A549 (cell line): ENCODE results near the gene SFTPB. TPM values are rescaled to one million over a fixed set of nuclear protein-coding genes. Genes with fewer than 3 reads are reported as not detected.

Source experiments
- ATAC-seq, 2 experiments: fragments of 200-7000 bp in 1 of 2; fragments of >200 bp in 1 of 2; cut with Nextera tagmentation in 1 of 2; cut with Tn5 transposase in 1 of 2; 3 replicates each; pipeline versions ENCODE4 v1.8.0 to v1.9.1; 2018 to 2020; ENCODE audit warnings: mild to moderate bottlenecking in 1 of 2, moderate library complexity in 1 of 2
- CTCF ChIA-PET: fragments of 300-600 bp; sonication (Branson Sonifier 250); formaldehyde crosslinking; extraction: SDS; loops from one replicate; lab custom pipeline; 2021; ENCODE audit warnings: antibody characterized with exemption, inconsistent platforms; lab: Yijun Ruan, JAX
- POLR2A ChIA-PET: fragments of 350-600 bp; formaldehyde crosslinking; extraction: SDS; loops from one replicate; lab custom pipeline; 2021; ENCODE audit warnings: antibody characterized with exemption, inconsistent platforms; lab: Yijun Ruan, JAX
- DNase-seq, 2 experiments: peaks; one replicate each; pipeline versions ENCODE4 v3.0.0 to v3.0.0-alpha.2; 2011 to 2016; ENCODE audit warnings: low read depth in 1 of 2, low spot score in 1 of 2
- FAIRE-seq: peaks from 2 replicates; lab custom pipeline; 2011; peaks lifted over from hg19 to GRCh38; lab: Jason Lieb, UNC
- H3K27ac ChIP-seq, 2 experiments: fragments of >200 bp; sonication (Bioruptor Twin); formaldehyde crosslinking; 3 replicates each; pipeline ENCODE4 v1.5.1; 2016 to 2017
- H3K4me1 ChIP-seq: fragments of >200 bp; sonication (Bioruptor Twin); formaldehyde crosslinking; 3 replicates; pipeline ENCODE4 v1.6.1; 2016
- H3K4me2 ChIP-seq: fragments of >200 bp; sonication (Bioruptor Twin); formaldehyde crosslinking; 3 replicates; pipeline ENCODE4 v1.6.1; 2016
- H3K4me3 ChIP-seq: fragments of >200 bp; sonication (Bioruptor Twin); formaldehyde crosslinking; 3 replicates; pipeline ENCODE4 v1.5.1; 2016
- H3K9me3 ChIP-seq: fragments of >200 bp; sonication (Bioruptor Twin); formaldehyde crosslinking; 3 replicates; pipeline ENCODE4 v1.6.1; 2016
- CBX2 ChIP-seq: fragments of 200-600 bp; sonication (generic); IDR thresholded peaks from 2 replicates; pipeline ENCODE4 v1.6.1; 2016; ENCODE audit warnings: low read depth, mild to moderate bottlenecking, borderline replicate concordance
- CBX8 ChIP-seq: fragments of 200-600 bp; sonication (generic); IDR thresholded peaks from 2 replicates; pipeline ENCODE4 v1.6.1; 2016
- CEBPB ChIP-seq, 2 experiments: fragments of >200 bp in 1 of 2; sonication (Bioruptor Twin) in 1 of 2; formaldehyde crosslinking in 1 of 2; IDR thresholded peaks; 2 replicates each; pipeline ENCODE4 v1.6.1; 2012 to 2016
- CHD2 ChIP-seq: fragments of 150-350 bp; IDR thresholded peaks from 2 replicates; pipeline ENCODE4 v1.6.1; 2014; ENCODE audit warnings: low read length; ENCODE audit not compliant: partially characterized antibody
- CHD4 ChIP-seq: fragments of 200-600 bp; sonication (generic); IDR thresholded peaks from 2 replicates; pipeline ENCODE4 v1.6.1; 2016; ENCODE audit warnings: antibody characterized with exemption, mild to moderate bottlenecking, borderline replicate concordance
- EHMT2 ChIP-seq: fragments of 200-600 bp; sonication (generic); IDR thresholded peaks from 2 replicates; pipeline ENCODE4 v1.6.1; 2016; ENCODE audit warnings: antibody characterized with exemption, low read depth, mild to moderate bottlenecking, moderate library complexity
- FOXS1 ChIP-seq: fragments of 250-450 bp; sonication (Bioruptor Pico); IDR thresholded peaks from 2 replicates; pipeline ENCODE4 v1.5.0; 2020; ENCODE audit warnings: mild to moderate bottlenecking, moderate library complexity
- GATA3 ChIP-seq: IDR thresholded peaks from 2 replicates; pipeline ENCODE4 v1.6.1; 2012; ENCODE audit warnings: borderline replicate concordance
- HDAC2 ChIP-seq: fragments of 200-600 bp; sonication (generic); IDR thresholded peaks from 2 replicates; pipeline ENCODE4 v1.6.1; 2016
- HOXA7 ChIP-seq: fragments of 250-450 bp; sonication (Bioruptor Pico); IDR thresholded peaks from 2 replicates; pipeline ENCODE4 v1.5.0; 2020; ENCODE audit warnings: mild to moderate bottlenecking, moderate library complexity
- HOXB5 ChIP-seq: fragments of 250-450 bp; sonication (Bioruptor Pico); IDR thresholded peaks from 2 replicates; pipeline ENCODE4 v1.5.0; 2020; ENCODE audit warnings: mild to moderate bottlenecking, moderate library complexity
- JUN ChIP-seq, 2 experiments: fragments of >200 bp; sonication (Bioruptor Twin); formaldehyde crosslinking; IDR thresholded peaks; 2 replicates in 1 of 2; 3 replicates in 1 of 2; pipeline ENCODE4 v1.6.1; 2016 to 2017
- KDM1A ChIP-seq: fragments of 200-600 bp; sonication (generic); IDR thresholded peaks from 2 replicates; pipeline ENCODE4 v1.6.1; 2016; ENCODE audit warnings: low read depth, mild to moderate bottlenecking
- KDM5A ChIP-seq: fragments of 200-600 bp; sonication (generic); IDR thresholded peaks from 2 replicates; pipeline ENCODE4 v1.6.1; 2016; ENCODE audit warnings: antibody characterized with exemption, mild to moderate bottlenecking
- MAFK ChIP-seq: fragments of 450-650 bp; IDR thresholded peaks from 2 replicates; pipeline ENCODE4 v1.6.1; 2014; ENCODE audit not compliant: partially characterized antibody
- NFE2L2 ChIP-seq: fragments of 150-350 bp; conservative IDR thresholded peaks from 2 replicates; pipeline ENCODE4 v1.6.1; 2014; ENCODE audit warnings: low read length
- NPAS2 ChIP-seq: fragments of 250-450 bp; sonication (Bioruptor Pico); IDR thresholded peaks from 2 replicates; pipeline ENCODE4 v1.8.0; 2022; ENCODE audit warnings: mild to moderate bottlenecking, moderate library complexity, borderline replicate concordance
- NR3C1 ChIP-seq: fragments of >200 bp; sonication (Bioruptor Twin); formaldehyde crosslinking; IDR thresholded peaks from 3 replicates; pipeline ENCODE4 v1.6.1; 2017
- POLR2A ChIP-seq: IDR thresholded peaks from 2 replicates; pipeline ENCODE4 v1.6.1; 2012; ENCODE audit warnings: mild to moderate bottlenecking, low read length
- RCOR1 ChIP-seq: fragments of 150-350 bp; IDR thresholded peaks from 2 replicates; pipeline ENCODE4 v1.6.1; 2014; ENCODE audit warnings: antibody characterized with exemption, low read length, low read depth
- RFX5 ChIP-seq: fragments of 450-650 bp; IDR thresholded peaks from 2 replicates; pipeline ENCODE4 v1.7.1; 2014; ENCODE audit warnings: antibody characterized with exemption, mild to moderate bottlenecking, moderate library complexity
- TFCP2L1 ChIP-seq: fragments of 250-450 bp; sonication (Bioruptor Pico); IDR thresholded peaks from 2 replicates; pipeline ENCODE4 v1.5.0; 2021; ENCODE audit warnings: mild to moderate bottlenecking
- ZC3H11A ChIP-seq: fragments of 450-650 bp; IDR thresholded peaks from 2 replicates; pipeline ENCODE4 v1.6.1; 2014; ENCODE audit warnings: antibody characterized with exemption, mild to moderate bottlenecking
- ZNF302 ChIP-seq: fragments of 250-450 bp; sonication (Bioruptor Pico); IDR thresholded peaks from 2 replicates; pipeline ENCODE4 v1.9.0; 2021; ENCODE audit warnings: inconsistent platforms, mild to moderate bottlenecking, moderate library complexity
- WGBS: methylation state at CpG from one replicate; pipeline ENCODE4 v1.1.6; 2017; ENCODE audit errors: missing lambda C conversion rate; 5-methylcytosine and 5-hydroxymethylcytosine counted together
- polyA plus RNA-seq, 4 experiments: library from polyadenylated mRNA; depleted of rRNA in 3 of 4; stranded (reverse); fragments of >200 nt; fragmentation: RNase III in 1 of 4; extraction: RNeasy Plus Mini Kit Qiagen cat#74134 plus additional on column Dnase treatment in 1 of 4; gene quantifications; 2 replicates in 3 of 4; 3 replicates in 1 of 4; pipeline ENCODE4 v1.2.3, GENCODE V29; 2011 to 2017
- TF ChIP-seq, protein P1 (sequence below): fragments of 250-450 bp; sonication (Bioruptor Pico); IDR thresholded peaks from 2 replicates; pipeline ENCODE4 v1.5.0; 2020; ENCODE audit warnings: low read depth, mild to moderate bottlenecking, moderate library complexity
- TF ChIP-seq, protein P2 (sequence below): IDR thresholded peaks from 2 replicates; pipeline ENCODE4 v1.6.1; 2012; ENCODE audit warnings: low read depth, borderline replicate concordance

SFTPB gene
- polyA plus RNA-seq, 2 of the 4 experiments (the other 2 are of a cell fraction), result not detected

DNA sequence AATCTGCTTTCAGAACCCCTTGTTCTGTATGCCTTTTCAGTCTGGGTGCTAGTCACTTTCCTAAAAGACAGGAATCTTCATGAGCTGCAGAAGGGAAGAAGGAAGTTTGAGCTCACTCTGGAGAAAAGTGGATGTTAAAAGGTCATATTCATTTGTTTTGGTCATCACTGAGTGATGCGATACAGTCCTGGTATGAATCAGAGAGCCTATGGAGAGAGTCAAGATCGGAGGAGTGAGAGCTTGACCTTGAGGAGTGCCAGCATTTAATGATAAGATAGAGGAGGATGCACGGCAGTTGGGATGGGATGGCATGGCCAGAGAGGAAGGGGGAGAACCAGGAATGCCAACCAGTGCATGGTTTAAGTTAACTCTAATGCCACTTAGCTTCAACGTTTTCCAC, 32.4 kb downstream of the SFTPB start:
- no peak overlapping the region for H3K27ac ChIP-seq
- CTCF ChIA-PET, result interaction anchor here (0.8 to 12.2 kb wide), 11 partner anchors 12 to 254 kb away, joined by 3 to 241 read pairs (median 23); partner anchors contain the start of genes C2orf68, ST3GAL5 and USP39

DNA sequence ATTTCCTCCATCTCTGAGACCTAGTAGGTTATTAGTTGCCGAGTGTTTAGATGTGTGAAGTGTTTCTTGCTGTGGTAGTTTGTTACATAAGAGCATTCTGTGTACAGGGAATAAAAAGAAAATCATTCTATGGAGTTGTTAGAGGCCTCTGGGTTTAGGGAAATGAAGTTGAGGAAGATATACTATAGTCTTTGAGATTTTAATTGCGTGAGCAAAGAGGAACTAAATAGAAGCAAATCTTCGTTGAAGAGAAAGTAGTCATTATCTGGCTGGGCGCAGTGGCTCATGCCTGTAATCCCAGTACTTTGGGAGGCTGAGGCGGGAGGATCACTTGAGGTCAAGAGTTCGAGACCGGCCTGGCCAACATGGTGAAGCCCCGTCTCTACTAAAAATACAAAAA, 33.0 kb downstream of the SFTPB start:
- 88% methylated on average over 8 of the region's 8 CpGs for WGBS
- ATAC-seq (no peak), DNase-seq (no peak), FAIRE-seq (no peak)
- ChIA-PET POLR2A (no interaction called here), CTCF (interaction anchor here (1.0 to 12.2 kb wide), 10 partner anchors 13 to 254 kb away, joined by 3 to 241 read pairs (median 21); partner anchors contain the start of genes ST3GAL5 and USP39)
- Histone ChIP-seq H3K27ac (no peak overlapping the region), H3K4me2 (no peak overlapping the region), H3K4me3 (no peak overlapping the region), H3K4me1 (peaks cover 3% of the 10 kb centered on the region; the same call in 1 of the 3 replicates), H3K9me3 (no peaks in the 10 kb centered on the region)
- no peak for TF ChIP-seq GATA3
- TF ChIP-seq EHMT2, result no peak
- TF ChIP-seq ZNF302 (CRISPR knock-in tag), result no peak
- TF ChIP-seq JUN (IDR thresholded peaks at IDR 0.05), result no peak
- TF ChIP-seq CHD2, result no peak
- TF ChIP-seq MAFK, result no peak
- TF ChIP-seq RFX5, result no peak
- TF ChIP-seq CBX8, result no peak
- TF ChIP-seq KDM5A, result no peak
- no peak for TF ChIP-seq NR3C1
- TF ChIP-seq NPAS2 (CRISPR knock-in tag), result no peak
- TF ChIP-seq KDM1A, result no peak
- no peak for TF ChIP-seq HDAC2
- TF ChIP-seq POLR2A, result no peak
- no peak for TF ChIP-seq NFE2L2

More for the DNA sequence above, 32.4 kb downstream of the SFTPB start:
- no peak for ATAC-seq
- Histone ChIP-seq H3K4me3 (no peak overlapping the region), H3K4me1 (peaks cover 3% of the 10 kb centered on the region; the same call in 1 of the 3 replicates), H3K4me2 (no peak overlapping the region), H3K9me3 (no peaks in the 10 kb centered on the region)
- 37% methylated on average over 4 of the region's 4 CpGs for WGBS
- POLR2A ChIA-PET, result no interaction called here
- no peak for TF ChIP-seq FOXS1
- TF ChIP-seq CHD4, result no peak
- no peak for TF ChIP-seq CEBPB (IDR thresholded peaks at IDR 0.05)
- TF ChIP-seq RCOR1, result no peak
- no peak for TF ChIP-seq HOXA7 (CRISPR knock-in tag)
- TF ChIP-seq, protein P1, sequence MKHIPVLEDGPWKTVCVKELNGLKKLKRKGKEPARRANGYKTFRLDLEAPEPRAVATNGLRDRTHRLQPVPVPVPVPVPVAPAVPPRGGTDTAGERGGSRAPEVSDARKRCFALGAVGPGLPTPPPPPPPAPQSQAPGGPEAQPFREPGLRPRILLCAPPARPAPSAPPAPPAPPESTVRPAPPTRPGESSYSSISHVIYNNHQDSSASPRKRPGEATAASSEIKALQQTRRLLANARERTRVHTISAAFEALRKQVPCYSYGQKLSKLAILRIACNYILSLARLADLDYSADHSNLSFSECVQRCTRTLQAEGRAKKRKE (CRISPR knock-in tag), result no peak
- TF ChIP-seq, protein P2, sequence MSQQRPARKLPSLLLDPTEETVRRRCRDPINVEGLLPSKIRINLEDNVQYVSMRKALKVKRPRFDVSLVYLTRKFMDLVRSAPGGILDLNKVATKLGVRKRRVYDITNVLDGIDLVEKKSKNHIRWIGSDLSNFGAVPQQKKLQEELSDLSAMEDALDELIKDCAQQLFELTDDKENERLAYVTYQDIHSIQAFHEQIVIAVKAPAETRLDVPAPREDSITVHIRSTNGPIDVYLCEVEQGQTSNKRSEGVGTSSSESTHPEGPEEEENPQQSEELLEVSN, result no peak
- no peak for TF ChIP-seq CBX2
- TF ChIP-seq EHMT2, result no peak
- TF ChIP-seq HOXB5 (CRISPR knock-in tag), result no peak
- no peak for TF ChIP-seq TFCP2L1
- TF ChIP-seq NPAS2 (CRISPR knock-in tag), result no peak
- no peak for FAIRE-seq
- DNase-seq, result no peak

DNA sequence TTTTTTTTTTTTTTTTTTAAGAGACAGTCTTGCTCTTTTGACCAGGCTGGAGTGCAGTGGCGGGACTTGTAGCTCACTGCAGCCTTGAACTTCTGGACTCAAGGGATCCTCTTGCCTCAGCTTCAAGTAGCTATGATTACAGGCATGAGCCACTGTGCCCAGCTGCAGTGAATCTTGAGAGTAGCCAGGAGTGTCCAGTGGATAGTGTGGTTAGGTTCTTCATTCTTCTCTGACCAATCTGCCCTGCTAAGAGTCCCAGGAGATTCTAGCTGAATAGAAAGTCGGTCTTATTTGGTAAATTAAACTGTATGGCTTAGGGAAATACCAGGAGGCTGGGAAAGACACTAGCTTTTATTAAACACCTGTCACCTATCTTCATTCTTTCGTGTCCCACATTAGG, 36.7 kb downstream of the SFTPB start:
- no peaks in the 10 kb centered on the region; the same call in 2 of the 3 replicates for H3K4me1 ChIP-seq
- 94% methylated on average over 3 of the region's 3 CpGs for WGBS
- FAIRE-seq (no peak), DNase-seq (no peak), ATAC-seq (no peak)
- POLR2A ChIA-PET, result interaction anchor here (0.6 kb wide), 1 partner anchor 11 kb away, joined by 3 read pairs; no protein-coding TSS in a partner anchor
- no peak overlapping the region for H3K4me2 ChIP-seq
- CTCF ChIA-PET, result interaction anchor here (0.6 to 12.2 kb wide), 10 partner anchors 9 to 1135 kb away, joined by 3 to 241 read pairs (median 4); partner anchors contain the start of gene USP39
- no peak for TF ChIP-seq ZC3H11A
- no peaks in the 10 kb centered on the region for H3K9me3 ChIP-seq
- no peak overlapping the region for H3K4me3 ChIP-seq
- H3K27ac ChIP-seq, result no peak overlapping the region
